SJSA1 (cell line): ENCODE data around the gene RHAG. TPM values are rescaled to one million over a fixed set of nuclear protein-coding genes. Genes with fewer than 3 reads are reported as not detected.

Experiments
- DNase-seq, 2 experiments: peaks; one replicate each; pipeline ENCODE4 v3.0.0-alpha.2; 2015 to 2020; ENCODE audit warnings: low spot score in 2 of 2, low read depth in 1 of 2
- H3K27ac ChIP-seq: fragments of 250-450 bp; sonication (Bioruptor Pico); 2 replicates; pipeline ENCODE4 v1.5.1; 2020; ENCODE audit warnings: mild to moderate bottlenecking, moderate library complexity
- H3K27me3 ChIP-seq: fragments of 250-450 bp; sonication (Bioruptor Pico); replicated peaks from 2 replicates; pipeline ENCODE4 v1.5.1; 2020; ENCODE audit warnings: mild to moderate bottlenecking, moderate library complexity
- H3K36me3 ChIP-seq: fragments of 250-450 bp; sonication (Bioruptor Pico); 2 replicates; pipeline ENCODE4 v1.5.1; 2020; ENCODE audit warnings: mild to moderate bottlenecking
- H3K4me1 ChIP-seq: fragments of 250-450 bp; sonication (Bioruptor Pico); replicated peaks from 2 replicates; pipeline ENCODE4 v1.6.1; 2021; ENCODE audit warnings: mild to moderate bottlenecking
- H3K4me3 ChIP-seq: fragments of 250-450 bp; sonication (Bioruptor Pico); 2 replicates; pipeline ENCODE4 v1.5.1; 2020; ENCODE audit warnings: mild to moderate bottlenecking
- H3K9me3 ChIP-seq: fragments of 250-450 bp; sonication (Bioruptor Pico); replicated peaks from 2 replicates; pipeline ENCODE4 v1.5.1; 2020; ENCODE audit warnings: mild to moderate bottlenecking
- total RNA-seq: library from RNA; depleted of rRNA; stranded (reverse); fragments of >200 nt; shearing (Covaris generic); gene quantifications from 2 replicates; pipeline ENCODE4 v1.2.3, GENCODE V29; 2014

RHAG gene
- total RNA-seq, 1 experiment from 2014 or later, result not detected

- Histone ChIP-seq H3K27me3 (no peaks in the 10 kb centered on the region), H3K36me3 (no peaks in the 10 kb centered on the region), H3K9me3 (no peaks in the 10 kb centered on the region), H3K27ac (no peak overlapping the region), H3K4me3 (no peak overlapping the region), H3K4me1 (no peaks in the 10 kb centered on the region)
- no peak for DNase-seq
Observed at GRCh38 chr6:49648036-49648435, 11.4 kb upstream of the RHAG start.

GRCh38 chr6:49647476-49647875, 10.8 kb upstream of the RHAG start:
- DNase-seq, result no peak
- no peaks in the 10 kb centered on the region for H3K27me3 ChIP-seq
- H3K9me3 ChIP-seq, result no peaks in the 10 kb centered on the region
- H3K4me3 ChIP-seq, result no peak overlapping the region
- no peak overlapping the region for H3K27ac ChIP-seq
- no peaks in the 10 kb centered on the region for H3K4me1 ChIP-seq
- H3K36me3 ChIP-seq, result no peaks in the 10 kb centered on the region

- no peaks in the 10 kb centered on the region for H3K27me3 ChIP-seq
- no peaks in the 10 kb centered on the region for H3K4me1 ChIP-seq
- H3K9me3 ChIP-seq, result no peaks in the 10 kb centered on the region
- no peaks in the 10 kb centered on the region for H3K36me3 ChIP-seq
- H3K27ac ChIP-seq, result no peak overlapping the region
- H3K4me3 ChIP-seq, result no peak overlapping the region
- DNase-seq, result no peak
Observed at GRCh38 chr6:49646942-49647341, 10.3 kb upstream of the RHAG start.

GRCh38 chr6:49646130-49646824, 9.6 kb upstream of the RHAG start:
- Histone ChIP-seq H3K27me3 (no peaks in the 10 kb centered on the region), H3K4me3 (no peak overlapping the region), H3K4me1 (no peaks in the 10 kb centered on the region), H3K27ac (no peak overlapping the region), H3K36me3 (no peaks in the 10 kb centered on the region), H3K9me3 (no peaks in the 10 kb centered on the region)
- DNase-seq, result no peak

- no peaks in the 10 kb centered on the region for H3K27me3 ChIP-seq
- no peaks in the 10 kb centered on the region for H3K36me3 ChIP-seq
- H3K4me3 ChIP-seq, result no peak overlapping the region
- H3K27ac ChIP-seq, result no peak overlapping the region
- H3K9me3 ChIP-seq, result no peaks in the 10 kb centered on the region
- no peak for DNase-seq
- H3K4me1 ChIP-seq, result no peaks in the 10 kb centered on the region
Observed at GRCh38 chr6:49645139-49645538, 8.5 kb upstream of the RHAG start.

GRCh38 chr6:49639177-49639817, 2.7 kb upstream of the RHAG start:
- DNase-seq, result no peak
- H3K4me1 ChIP-seq, result no peaks in the 10 kb centered on the region
- no peaks in the 10 kb centered on the region for H3K36me3 ChIP-seq
- H3K27ac ChIP-seq, result no peak overlapping the region
- H3K27me3 ChIP-seq, result no peaks in the 10 kb centered on the region
- no peak overlapping the region for H3K4me3 ChIP-seq
- no peaks in the 10 kb centered on the region for H3K9me3 ChIP-seq

GRCh38 chr6:49637350-49637731, 702 bp upstream of the RHAG start:
- no peak overlapping the region for H3K27ac ChIP-seq
- no peak overlapping the region for H3K4me3 ChIP-seq
- no peaks in the 10 kb centered on the region for H3K4me1 ChIP-seq
- H3K36me3 ChIP-seq, result no peaks in the 10 kb centered on the region
- no peak for DNase-seq
- H3K9me3 ChIP-seq, result no peaks in the 10 kb centered on the region
- H3K27me3 ChIP-seq, result no peaks in the 10 kb centered on the region

GRCh38 chr6:49635978-49636712, 494 bp downstream of the RHAG start:
- Histone ChIP-seq H3K4me3 (no peak overlapping the region), H3K27me3 (no peaks in the 10 kb centered on the region), H3K36me3 (no peaks in the 10 kb centered on the region), H3K9me3 (no peaks in the 10 kb centered on the region), H3K27ac (no peak overlapping the region), H3K4me1 (no peaks in the 10 kb centered on the region)
- no peak for DNase-seq

GRCh38 chr6:49635480-49635879, 1.2 kb downstream of the RHAG start:
- H3K9me3 ChIP-seq, result no peaks in the 10 kb centered on the region
- no peak overlapping the region for H3K27ac ChIP-seq
- H3K27me3 ChIP-seq, result no peaks in the 10 kb centered on the region
- no peaks in the 10 kb centered on the region for H3K36me3 ChIP-seq
- H3K4me3 ChIP-seq, result no peak overlapping the region
- no peaks in the 10 kb centered on the region for H3K4me1 ChIP-seq
- DNase-seq, result no peak

GRCh38 chr6:49634836-49635218, 1.8 kb downstream of the RHAG start:
- H3K36me3 ChIP-seq, result no peaks in the 10 kb centered on the region
- H3K4me1 ChIP-seq, result no peaks in the 10 kb centered on the region
- DNase-seq, result no peak
- H3K27me3 ChIP-seq, result no peaks in the 10 kb centered on the region
- H3K4me3 ChIP-seq, result no peak overlapping the region
- H3K27ac ChIP-seq, result no peak overlapping the region
- no peaks in the 10 kb centered on the region for H3K9me3 ChIP-seq

GRCh38 chr6:49634092-49634835, 2.4 kb downstream of the RHAG start:
- no peak overlapping the region for H3K4me3 ChIP-seq
- H3K36me3 ChIP-seq, result no peaks in the 10 kb centered on the region

GRCh38 chr6:49633541-49633940, 3.1 kb downstream of the RHAG start:
- no peak for DNase-seq
- Histone ChIP-seq H3K4me3 (no peak overlapping the region), H3K4me1 (no peaks in the 10 kb centered on the region), H3K36me3 (no peaks in the 10 kb centered on the region), H3K9me3 (no peaks in the 10 kb centered on the region), H3K27me3 (no peaks in the 10 kb centered on the region), H3K27ac (no peak overlapping the region)

More at GRCh38 chr6:49634092-49634835, 2.4 kb downstream of the RHAG start:
- H3K9me3 ChIP-seq, result no peaks in the 10 kb centered on the region
- DNase-seq, result no peak
- no peak overlapping the region for H3K27ac ChIP-seq
- H3K27me3 ChIP-seq, result no peaks in the 10 kb centered on the region
- H3K4me1 ChIP-seq, result no peaks in the 10 kb centered on the region

GRCh38 chr6:49632727-49633126, 3.9 kb downstream of the RHAG start:
- no peak for DNase-seq
- H3K27me3 ChIP-seq, result no peaks in the 10 kb centered on the region
- no peak overlapping the region for H3K27ac ChIP-seq
- H3K4me1 ChIP-seq, result no peaks in the 10 kb centered on the region
- no peak overlapping the region for H3K4me3 ChIP-seq
- H3K9me3 ChIP-seq, result no peaks in the 10 kb centered on the region
- no peaks in the 10 kb centered on the region for H3K36me3 ChIP-seq
